Liver (tissue), 9 donors: ENCODE results near the gene A4GALT. TPM values are rescaled to one million over a fixed set of nuclear protein-coding genes. Genes with fewer than 3 reads are reported as not detected.
A peak's percentile ranks its signal among the peaks of the same experiment; 100 is the strongest.
"Not testable (repeated sequence)": the region's sequence is repeated elsewhere in the genome, so short reads cannot be mapped to it uniquely, and the experiment has no call there.

Experiments
- DNase-seq: peaks from one replicate; pipeline ENCODE4 v3.0.0-alpha.2; 2017; ENCODE audit warnings: low spot score
- H3K27ac ChIP-seq, 2 donors: one replicate each; pipeline ENCODE4 v1.7.0; 2013; ENCODE audit warnings: inconsistent platforms in 2 of 2, low read length in 2 of 2, control low read depth in 1 of 2, low read depth in 1 of 2, mild to moderate bottlenecking in 1 of 2
- H3K27me3 ChIP-seq, 4 donors: one replicate each; pipeline versions ENCODE4 v1.6.1 to v1.7.0; 2013; ENCODE audit warnings: low read length in 3 of 4, inconsistent platforms in 1 of 4, mild to moderate bottlenecking in 1 of 4, moderate library complexity in 1 of 4; ENCODE audit not compliant: control insufficient read depth in 4 of 4, insufficient read depth in 4 of 4
- H3K36me3 ChIP-seq, 4 donors: one replicate each; pipeline versions ENCODE4 v1.6.1 to v1.7.0; 2013; ENCODE audit warnings: low read length in 3 of 4, mild to moderate bottlenecking in 3 of 4, low read depth in 1 of 4, moderate library complexity in 1 of 4; ENCODE audit not compliant: control insufficient read depth in 4 of 4, insufficient read depth in 3 of 4
- H3K4me1 ChIP-seq, 4 donors: one replicate each; pipeline versions ENCODE4 v1.6.1 to v1.7.0; 2013; ENCODE audit warnings: low read length in 3 of 4, mild to moderate bottlenecking in 3 of 4, moderate library complexity in 1 of 4; ENCODE audit not compliant: control insufficient read depth in 4 of 4, insufficient read depth in 4 of 4
- H3K4me3 ChIP-seq, 3 donors: one replicate each; pipeline versions ENCODE4 v1.6.1 to v1.7.0; 2013; ENCODE audit warnings: low read length in 3 of 3, control low read depth in 1 of 3, low read depth in 1 of 3, mild to moderate bottlenecking in 1 of 3
- H3K9ac ChIP-seq, 2 donors: one replicate each; pipeline ENCODE4 v1.7.0; 2013; ENCODE audit warnings: low read length in 2 of 2, mild to moderate bottlenecking in 2 of 2, moderate library complexity in 2 of 2, control low read depth in 1 of 2, low read depth in 1 of 2
- H3K9me3 ChIP-seq, 4 donors: one replicate each; pipeline versions ENCODE4 v1.6.1 to v1.7.0; 2013; ENCODE audit warnings: low read length in 3 of 4; ENCODE audit not compliant: control insufficient read depth in 4 of 4
- ATF3 ChIP-seq: IDR thresholded peaks from 2 replicates; pipeline ENCODE4 v1.6.1; 2016; ENCODE audit warnings: antibody characterized with exemption
- CTCF ChIP-seq: fragments of 150-350 bp; IDR thresholded peaks from 2 replicates; pipeline ENCODE4 v1.5.1; 2017; ENCODE audit warnings: improper control_type of control experiment, low read depth, low read length; ENCODE audit not compliant: missing input control
- GABPA ChIP-seq, 2 donors: IDR thresholded peaks in 1 of 2; conservative IDR thresholded peaks in 1 of 2; 2 replicates each; pipeline ENCODE4 v1.6.1; 2016; ENCODE audit warnings: antibody characterized with exemption in 2 of 2, mild to moderate bottlenecking in 1 of 2, moderate library complexity in 1 of 2
- HNF4G ChIP-seq: IDR thresholded peaks from 2 replicates; pipeline ENCODE4 v1.6.1; 2016; ENCODE audit warnings: antibody characterized with exemption
- JUND ChIP-seq, 2 donors: IDR thresholded peaks; 2 replicates each; pipeline ENCODE4 v1.6.1; 2016; ENCODE audit warnings: antibody characterized with exemption in 2 of 2
- NR2F2 ChIP-seq: IDR thresholded peaks from 2 replicates; pipeline ENCODE4 v1.6.1; 2016; ENCODE audit warnings: antibody characterized with exemption
- REST ChIP-seq: IDR thresholded peaks from 2 replicates; pipeline ENCODE4 v1.6.1; 2016; ENCODE audit warnings: antibody characterized with exemption, mild to moderate bottlenecking
- RXRA ChIP-seq, 2 donors: IDR thresholded peaks; 2 replicates each; pipeline ENCODE4 v1.6.1; 2017 to 2018; ENCODE audit warnings: antibody characterized with exemption in 2 of 2, mild to moderate bottlenecking in 1 of 2
- SP1 ChIP-seq: IDR thresholded peaks from 2 replicates; pipeline ENCODE4 v1.6.1; 2018; ENCODE audit warnings: antibody characterized with exemption, mild to moderate bottlenecking
- TAF1 ChIP-seq: conservative IDR thresholded peaks from 2 replicates; pipeline ENCODE4 v1.6.1; 2016; ENCODE audit warnings: antibody characterized with exemption, mild to moderate bottlenecking
- ZBTB33 ChIP-seq: IDR thresholded peaks from 2 replicates; pipeline ENCODE4 v1.6.1; 2016; ENCODE audit warnings: antibody characterized with exemption
- WGBS: extraction: QIAGEN DNeasy Blood & Tissue Kit; methylation state at CpG from one replicate; pipeline ENCODE4 v1.1.7; 2013; 5-methylcytosine and 5-hydroxymethylcytosine counted together
- polyA plus RNA-seq, 2 donors: library from polyadenylated mRNA; stranded (reverse) in 1 of 2; unstranded in 1 of 2; fragments of 200-250 nt in 1 of 2; fragments of >200 nt in 1 of 2; fragmentation: Nextera tagmentation in 1 of 2; extraction: Ambion mirVana in 1 of 2; gene quantifications; one replicate each; pipeline versions ENCODE4 v1.2.1 to v1.2.3, GENCODE V29; 2013 to 2015
- total RNA-seq, 2 donors: library from RNA; depleted of rRNA; stranded (reverse); fragments of >200 nt; gene quantifications; one replicate each; pipeline ENCODE4 v1.2.3, GENCODE V29; 2014
- donor health status: healthy.
- donor health status: healthy.
- donor health status: healthy.
- donor health status: healthy.
- donor health status: healthy.

Gene A4GALT
- total and polyA plus RNA-seq, 4 donors: 1.6 to 8.2 (median 2.0) TPM

GRCh38 chr22:42670921-42671709, 49.6 kb downstream of the A4GALT start:
- Histone ChIP-seq H3K4me3 (no peak overlapping the region), H3K36me3 (no peaks in the 10 kb centered on the region), H3K27me3 (no peaks in the 10 kb centered on the region), H3K27ac (no peak overlapping the region), H3K9me3 (no peaks in the 10 kb centered on the region), H3K4me1 (peaks cover 3 to 7% (median 5%) of the 10 kb centered on the region in 4 donors), H3K9ac (no peak overlapping the region)
- TF ChIP-seq NR2F2: peak; percentile 30
- TF ChIP-seq TAF1: no peak
- WGBS: 67% methylated on average over 19 of the region's 19 CpGs
- DNase-seq: no peak

GRCh38 chr22:42670046-42670445, 50.6 kb downstream of the A4GALT start:
- no peak overlapping the region for H3K4me3 ChIP-seq
- H3K27me3 ChIP-seq: no peaks in the 10 kb centered on the region
- peaks cover 3 to 7% (median 5%) of the 10 kb centered on the region in 4 donors for H3K4me1 ChIP-seq
- H3K9me3 ChIP-seq: no peaks in the 10 kb centered on the region
- H3K9ac ChIP-seq: no peak overlapping the region
- TF ChIP-seq HNF4G (no peak), NR2F2 (no peak), RXRA (IDR thresholded peaks at IDR 0.05) (no peak), CTCF (no peak), REST (no peak), JUND (IDR thresholded peaks at IDR 0.05) (no peak), ZBTB33 (no peak), ATF3 (no peak), GABPA (IDR thresholded peaks at IDR 0.05 in 1 of 2, conservative IDR thresholded peaks at IDR 0.05 in 1 of 2) (no peak), SP1 (no peak)
- no peak for DNase-seq
- H3K27ac ChIP-seq: no peak overlapping the region
- no peaks in the 10 kb centered on the region for H3K36me3 ChIP-seq
- WGBS: 87% methylated on average over 4 of the region's 4 CpGs

- H3K9me3 ChIP-seq, H3K4me3 ChIP-seq, H3K9ac ChIP-seq, H3K36me3 ChIP-seq, H3K27ac ChIP-seq, H3K4me1 ChIP-seq, DNase-seq, H3K27me3 ChIP-seq: not testable (repeated sequence)
- WGBS: 92% methylated on average over 3 of the region's 3 CpGs
These were observed 54.3 kb downstream of the A4GALT start for GRCh38 chr22:42666393-42666792.
